NB4 (cell line): Measurements from ENCODE around the gene SYNM.

Experiments
- DNase-seq: peaks from one replicate; pipeline ENCODE4 v3.0.0; 2010; ENCODE audit warnings: low read depth
- H3K4me3 ChIP-seq: one replicate; pipeline ENCODE4 v1.5.1; 2011; ENCODE audit warnings: mild to moderate bottlenecking, low read depth, low read length, moderate library complexity
- MYC ChIP-seq: IDR thresholded peaks from 2 replicates; pipeline ENCODE4 v1.6.1; 2011; ENCODE audit warnings: low read depth, low read length
- POLR2A ChIP-seq: IDR thresholded peaks from 2 replicates; pipeline ENCODE4 v1.6.1; 2011; ENCODE audit warnings: mild to moderate bottlenecking; ENCODE audit not compliant: insufficient read length; ENCODE audit errors: extremely low read depth
- TF ChIP-seq, protein P1 (sequence below): IDR thresholded peaks from 2 replicates; pipeline ENCODE4 v1.6.1; 2011; ENCODE audit warnings: low read depth, low read length
- TF ChIP-seq, protein P2 (sequence below): IDR thresholded peaks from one replicate; pipeline ENCODE4 v1.5.1; 2012; ENCODE audit warnings: low read depth, low read length

The SYNM gene

DNA sequence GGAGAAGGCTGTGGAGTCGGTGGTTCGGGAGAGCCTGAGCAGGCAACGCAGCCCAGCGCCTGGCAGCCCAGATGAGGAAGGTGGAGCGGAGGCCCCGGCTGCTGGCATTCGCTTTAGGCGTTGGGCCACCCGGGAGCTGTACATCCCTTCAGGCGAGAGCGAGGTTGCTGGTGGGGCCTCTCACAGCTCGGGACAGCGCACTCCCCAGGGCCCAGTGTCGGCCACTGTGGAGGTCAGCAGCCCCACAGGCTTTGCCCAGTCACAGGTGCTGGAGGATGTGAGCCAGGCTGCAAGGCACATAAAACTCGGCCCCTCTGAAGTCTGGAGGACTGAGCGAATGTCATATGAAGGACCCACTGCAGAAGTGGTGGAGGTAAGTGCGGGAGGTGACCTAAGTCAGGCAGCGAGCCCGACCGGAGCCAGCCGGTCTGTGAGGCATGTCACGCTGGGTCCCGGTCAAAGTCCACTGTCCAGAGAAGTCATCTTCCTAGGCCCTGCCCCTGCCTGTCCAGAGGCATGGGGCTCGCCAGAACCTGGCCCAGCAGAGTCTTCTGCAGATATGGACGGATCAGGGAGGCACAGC is 26.7 kb downstream of the SYNM start:
- no peak overlapping the region for H3K4me3 ChIP-seq
- no peak for DNase-seq

DNA sequence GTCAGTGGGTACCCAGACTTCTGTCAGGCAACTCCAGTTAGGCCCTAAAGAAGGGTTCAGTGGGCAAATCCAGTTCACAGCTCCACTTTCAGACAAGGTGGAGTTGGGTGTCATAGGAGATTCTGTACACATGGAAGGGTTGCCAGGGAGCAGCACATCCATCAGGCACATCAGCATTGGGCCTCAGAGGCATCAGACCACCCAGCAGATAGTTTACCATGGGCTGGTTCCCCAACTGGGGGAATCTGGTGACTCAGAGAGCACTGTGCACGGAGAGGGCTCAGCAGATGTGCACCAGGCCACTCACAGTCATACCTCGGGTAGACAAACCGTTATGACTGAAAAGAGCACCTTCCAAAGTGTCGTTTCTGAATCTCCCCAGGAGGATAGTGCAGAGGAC is 27.2 kb downstream of the SYNM start:
- TF ChIP-seq POLR2A (no peak), MYC (no peak)
- TF ChIP-seq, protein P1, sequence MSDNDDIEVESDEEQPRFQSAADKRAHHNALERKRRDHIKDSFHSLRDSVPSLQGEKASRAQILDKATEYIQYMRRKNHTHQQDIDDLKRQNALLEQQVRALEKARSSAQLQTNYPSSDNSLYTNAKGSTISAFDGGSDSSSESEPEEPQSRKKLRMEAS, result no peak
- TF ChIP-seq, protein P2, sequence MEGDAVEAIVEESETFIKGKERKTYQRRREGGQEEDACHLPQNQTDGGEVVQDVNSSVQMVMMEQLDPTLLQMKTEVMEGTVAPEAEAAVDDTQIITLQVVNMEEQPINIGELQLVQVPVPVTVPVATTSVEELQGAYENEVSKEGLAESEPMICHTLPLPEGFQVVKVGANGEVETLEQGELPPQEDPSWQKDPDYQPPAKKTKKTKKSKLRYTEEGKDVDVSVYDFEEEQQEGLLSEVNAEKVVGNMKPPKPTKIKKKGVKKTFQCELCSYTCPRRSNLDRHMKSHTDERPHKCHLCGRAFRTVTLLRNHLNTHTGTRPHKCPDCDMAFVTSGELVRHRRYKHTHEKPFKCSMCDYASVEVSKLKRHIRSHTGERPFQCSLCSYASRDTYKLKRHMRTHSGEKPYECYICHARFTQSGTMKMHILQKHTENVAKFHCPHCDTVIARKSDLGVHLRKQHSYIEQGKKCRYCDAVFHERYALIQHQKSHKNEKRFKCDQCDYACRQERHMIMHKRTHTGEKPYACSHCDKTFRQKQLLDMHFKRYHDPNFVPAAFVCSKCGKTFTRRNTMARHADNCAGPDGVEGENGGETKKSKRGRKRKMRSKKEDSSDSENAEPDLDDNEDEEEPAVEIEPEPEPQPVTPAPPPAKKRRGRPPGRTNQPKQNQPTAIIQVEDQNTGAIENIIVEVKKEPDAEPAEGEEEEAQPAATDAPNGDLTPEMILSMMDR, result no peak
- no peak for DNase-seq
- no peak overlapping the region for H3K4me3 ChIP-seq

More for the DNA sequence above, 26.7 kb downstream of the SYNM start:
- TF ChIP-seq, protein P1, result no peak
- TF ChIP-seq MYC (no peak), POLR2A (no peak)
- TF ChIP-seq, protein P2, result no peak

DNA sequence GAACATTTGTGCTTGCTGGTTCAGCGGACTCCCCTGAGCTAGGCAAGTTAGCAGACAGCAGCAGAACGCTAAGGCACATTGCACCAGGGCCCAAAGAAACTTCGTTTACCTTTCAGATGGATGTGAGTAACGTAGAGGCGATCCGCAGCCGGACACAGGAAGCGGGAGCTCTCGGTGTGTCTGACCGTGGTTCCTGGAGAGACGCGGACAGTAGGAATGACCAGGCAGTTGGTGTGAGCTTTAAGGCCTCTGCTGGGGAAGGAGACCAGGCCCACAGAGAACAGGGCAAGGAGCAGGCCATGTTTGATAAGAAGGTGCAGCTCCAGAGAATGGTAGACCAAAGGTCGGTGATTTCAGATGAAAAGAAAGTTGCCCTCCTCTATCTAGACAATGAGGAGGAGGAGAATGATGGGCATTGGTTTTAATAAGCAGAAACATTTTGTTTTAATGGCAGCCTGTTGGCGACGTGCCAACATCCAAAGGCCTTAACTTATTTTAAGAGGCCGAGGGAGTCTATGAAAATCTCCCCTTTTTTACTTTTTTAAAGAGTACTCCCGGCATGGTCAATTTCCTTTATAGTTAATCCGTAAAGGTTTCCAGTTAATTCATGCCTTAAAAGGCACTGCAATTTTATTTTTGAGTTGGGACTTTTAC is 27.9 kb downstream of the SYNM start:
- H3K4me3 ChIP-seq, result no peak overlapping the region
- TF ChIP-seq MYC (no peak), POLR2A (no peak)
- TF ChIP-seq, protein P1, result no peak
- TF ChIP-seq, protein P2, result no peak
- DNase-seq, result no peak

DNA sequence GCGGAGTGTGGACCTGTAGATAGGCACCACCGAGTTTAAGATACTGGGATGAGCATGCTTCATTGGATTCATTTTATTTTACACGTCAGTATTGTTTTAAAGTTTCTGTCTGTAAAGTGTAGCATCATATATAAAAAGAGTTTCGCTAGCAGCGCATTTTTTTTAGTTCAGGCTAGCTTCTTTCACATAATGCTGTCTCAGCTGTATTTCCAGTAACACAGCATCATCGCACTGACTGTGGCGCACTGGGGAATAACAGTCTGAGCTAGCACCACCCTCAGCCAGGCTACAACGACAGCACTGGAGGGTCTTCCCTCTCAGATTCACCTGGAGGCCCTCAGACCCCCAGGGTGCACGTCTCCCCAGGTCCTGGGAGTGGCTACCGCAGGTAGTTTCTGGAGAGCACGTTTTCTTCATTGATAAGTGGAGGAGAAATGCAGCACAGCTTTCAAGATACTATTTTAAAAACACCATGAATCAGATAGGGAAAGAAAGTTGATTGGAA is 29.5 kb downstream of the SYNM start:
- DNase-seq, result no peak
- H3K4me3 ChIP-seq, result no peak overlapping the region
- TF ChIP-seq, protein P1, result no peak
- TF ChIP-seq POLR2A, result no peak
- TF ChIP-seq, protein P2, result no peak
- no peak for TF ChIP-seq MYC

DNA sequence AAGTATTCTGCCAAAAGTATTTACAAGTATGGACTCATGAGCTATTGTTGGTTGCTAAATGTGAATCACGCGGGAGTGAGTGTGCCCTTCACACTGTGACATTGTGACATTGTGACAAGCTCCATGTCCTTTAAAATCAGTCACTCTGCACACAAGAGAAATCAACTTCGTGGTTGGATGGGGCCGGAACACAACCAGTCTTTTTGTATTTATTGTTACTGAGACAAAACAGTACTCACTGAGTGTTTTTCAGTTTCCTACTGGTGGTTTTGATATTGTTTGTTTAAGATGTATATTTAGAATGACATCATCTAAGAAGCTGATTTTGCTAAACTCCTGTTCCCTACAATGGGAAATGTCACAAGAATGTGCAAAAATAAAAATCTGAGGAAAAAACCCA is 30.3 kb downstream of the SYNM start:
- H3K4me3 ChIP-seq, result no peak overlapping the region
- no peak for TF ChIP-seq MYC
- no peak for TF ChIP-seq POLR2A
- DNase-seq, result no peak

DNA sequence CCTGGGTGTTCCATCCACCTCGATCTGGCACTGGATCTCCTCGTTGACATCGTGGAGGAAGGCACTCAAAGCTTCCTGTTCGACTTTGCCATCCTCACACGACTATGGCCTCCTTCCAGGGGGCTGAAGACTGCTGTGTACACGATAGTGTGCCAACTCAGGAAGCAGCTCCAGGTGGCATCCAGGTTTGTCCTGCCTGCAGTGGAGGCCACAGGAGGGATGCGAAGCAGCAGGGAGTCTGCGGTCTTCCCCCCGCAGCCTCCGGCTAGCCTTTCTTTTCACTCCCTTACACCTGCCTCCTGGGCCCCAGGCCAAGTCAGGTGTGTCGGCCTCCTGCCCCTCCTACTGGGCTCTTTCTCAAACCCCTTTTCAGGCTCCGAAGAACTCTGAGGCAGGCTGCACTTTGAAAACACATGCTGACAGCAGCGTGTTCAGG is 32.2 kb downstream of the SYNM start:
- no peak overlapping the region for H3K4me3 ChIP-seq
- DNase-seq, result no peak
- TF ChIP-seq POLR2A (no peak), MYC (no peak)
- TF ChIP-seq, protein P2, result no peak
- TF ChIP-seq, protein P1, result no peak
